CD4-positive, alpha-beta T cell treated with Interferon gamma for 1 hour (primary cell): ENCODE results near the gene CSNK1D.
A peak's percentile ranks its signal among the peaks of the same experiment; 100 is the strongest.

ENCODE experiments used
- DNase-seq: peaks from one replicate; pipeline ENCODE4 v3.0.0-alpha.2; 2020

CSNK1D gene

GRCh38 chr17:82249896-82250581 is 23.5 kb downstream of the CSNK1D start:
- no peak for DNase-seq

DNA sequence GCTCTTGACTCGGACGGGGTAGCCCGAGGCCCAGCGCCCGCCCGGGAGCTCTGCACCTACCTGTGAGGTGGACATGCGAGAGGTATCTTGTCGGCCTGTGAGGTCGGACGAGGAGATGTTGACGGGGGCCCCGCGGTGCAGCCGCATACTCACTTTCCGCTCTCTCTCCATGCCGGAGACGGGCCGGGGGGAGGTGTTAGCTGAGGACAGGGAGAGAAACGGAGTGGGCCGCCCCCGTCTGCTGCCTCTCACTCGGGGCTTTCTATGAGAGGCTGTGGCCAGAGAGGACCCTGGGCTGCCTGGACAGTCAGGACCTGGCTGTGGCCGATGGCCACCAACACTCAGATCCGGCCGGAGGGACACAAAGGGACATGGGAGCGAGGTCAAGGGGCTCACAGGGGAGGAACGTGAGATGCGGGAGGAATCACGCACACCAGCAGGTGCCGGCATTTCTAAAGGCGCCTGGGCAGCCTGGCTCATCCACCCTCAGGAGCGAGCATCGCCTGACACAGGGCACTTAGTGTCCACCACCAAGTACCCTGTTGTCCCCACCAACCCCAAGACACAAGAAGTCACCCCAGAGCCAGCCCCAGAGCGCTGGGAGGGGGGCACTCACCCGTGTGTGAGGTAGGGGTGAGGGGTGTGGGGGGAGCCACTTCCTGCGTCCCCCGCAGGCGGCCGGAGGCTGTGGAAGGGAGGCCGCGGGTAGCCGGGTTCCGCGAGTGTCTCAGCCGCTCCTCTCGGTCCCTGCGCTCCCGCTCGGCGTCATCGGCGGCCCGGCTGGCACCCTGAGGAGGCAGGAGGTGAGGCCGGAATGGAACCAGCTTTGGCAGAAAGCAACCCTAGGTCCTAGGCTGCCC is 24.5 kb downstream of the CSNK1D start:
- no peak for DNase-seq

- no peak for DNase-seq
Measured at GRCh38 chr17:82247856-82248671, 25.4 kb downstream of the CSNK1D start.

GRCh38 chr17:82247182-82247823 is 26.2 kb downstream of the CSNK1D start:
- DNase-seq = no peak

DNA sequence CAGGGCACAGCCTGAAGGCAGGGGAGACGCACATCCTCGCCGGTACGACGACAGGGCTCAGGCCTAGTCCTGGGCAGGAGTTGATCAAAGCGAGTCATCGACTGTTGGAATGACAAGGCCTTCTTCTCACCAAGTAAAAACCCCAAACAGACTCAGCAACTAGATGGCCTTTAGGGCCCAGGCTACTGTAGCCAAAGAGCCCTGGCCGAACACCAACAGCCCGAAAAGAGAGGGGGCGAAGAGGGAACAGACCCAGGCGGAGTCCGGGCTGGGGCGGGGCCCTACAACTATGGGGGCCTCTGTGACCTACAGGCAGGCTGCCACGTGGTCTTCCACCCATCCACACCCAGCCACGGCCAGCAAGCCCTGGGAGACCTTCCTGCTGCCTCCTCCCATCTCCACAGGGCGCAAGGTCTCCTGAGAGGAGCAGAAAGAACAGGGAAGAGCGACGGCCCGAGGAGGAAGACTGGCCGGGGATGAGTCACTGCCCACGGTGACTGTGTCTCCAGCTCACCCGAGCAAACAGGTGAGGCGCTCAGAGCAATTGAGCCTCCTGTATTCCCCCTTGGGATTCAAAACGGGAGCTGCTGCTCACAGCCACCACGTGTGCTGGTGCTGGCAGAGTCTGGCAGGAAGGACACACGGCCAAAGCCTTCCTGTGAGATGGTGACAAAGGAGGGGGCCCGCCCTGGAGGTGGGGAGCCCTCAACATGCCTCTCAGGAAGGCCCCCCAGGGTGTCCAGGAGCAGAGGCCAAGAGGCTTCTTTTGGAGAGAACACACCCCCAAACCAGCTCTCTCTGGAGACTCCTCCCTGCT is 26.9 kb downstream of the CSNK1D start:
- DNase-seq = no peak

DNA sequence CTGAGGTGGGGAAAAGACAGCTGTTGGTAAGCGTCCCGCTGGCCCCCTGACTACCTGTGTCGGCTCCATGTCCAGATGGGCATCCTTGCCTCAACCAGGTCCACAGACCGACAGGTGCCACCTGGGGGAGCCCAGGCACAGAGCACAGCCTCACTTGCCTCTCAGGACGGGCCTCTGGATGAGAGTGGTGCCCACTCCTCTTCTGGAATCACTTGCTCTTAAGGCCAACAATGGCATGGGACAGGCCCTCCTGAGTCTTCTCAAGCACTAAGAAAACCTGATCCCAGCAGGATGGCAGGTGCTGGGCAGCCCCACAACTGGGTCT is 27.5 kb downstream of the CSNK1D start:
- DNase-seq = no peak

GRCh38 chr17:82245134-82246039 is 28.1 kb downstream of the CSNK1D start:
- DNase-seq = no peak

DNA sequence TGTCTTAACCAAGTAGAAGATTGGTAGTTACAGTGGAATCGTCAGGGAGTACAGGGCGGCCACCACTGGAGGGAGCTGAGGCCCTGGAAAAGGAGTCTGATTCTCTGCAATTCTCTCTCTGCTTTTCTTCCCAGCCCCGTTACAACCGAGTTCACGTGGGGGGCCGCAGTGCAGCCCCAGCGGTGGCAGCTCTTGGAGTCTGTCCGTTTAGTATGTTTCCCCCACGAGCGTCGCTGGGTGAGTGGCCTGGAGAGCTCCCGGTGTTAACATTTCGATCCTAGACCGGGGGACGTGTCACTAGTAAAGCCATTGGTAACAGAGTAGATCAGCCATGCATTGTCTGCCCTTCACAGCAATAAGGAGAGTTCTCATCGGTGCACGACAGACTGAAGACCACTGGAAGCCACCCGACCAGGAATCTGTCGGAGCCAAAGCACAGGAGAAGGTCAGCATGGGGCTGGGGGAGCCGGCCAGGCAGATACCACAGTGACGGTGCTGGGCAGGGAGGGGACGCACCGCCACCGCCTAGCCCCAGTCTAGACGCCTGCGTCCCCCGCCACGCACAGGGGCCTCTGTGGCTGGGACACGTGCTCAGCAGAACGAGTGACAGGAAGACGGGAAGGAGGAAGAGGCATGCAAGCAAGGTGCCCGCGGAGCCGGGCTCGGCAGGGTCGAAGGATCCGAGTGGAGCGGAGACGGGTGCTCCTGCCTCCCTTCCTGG is 28.9 kb downstream of the CSNK1D start:
- DNase-seq = no peak

DNA sequence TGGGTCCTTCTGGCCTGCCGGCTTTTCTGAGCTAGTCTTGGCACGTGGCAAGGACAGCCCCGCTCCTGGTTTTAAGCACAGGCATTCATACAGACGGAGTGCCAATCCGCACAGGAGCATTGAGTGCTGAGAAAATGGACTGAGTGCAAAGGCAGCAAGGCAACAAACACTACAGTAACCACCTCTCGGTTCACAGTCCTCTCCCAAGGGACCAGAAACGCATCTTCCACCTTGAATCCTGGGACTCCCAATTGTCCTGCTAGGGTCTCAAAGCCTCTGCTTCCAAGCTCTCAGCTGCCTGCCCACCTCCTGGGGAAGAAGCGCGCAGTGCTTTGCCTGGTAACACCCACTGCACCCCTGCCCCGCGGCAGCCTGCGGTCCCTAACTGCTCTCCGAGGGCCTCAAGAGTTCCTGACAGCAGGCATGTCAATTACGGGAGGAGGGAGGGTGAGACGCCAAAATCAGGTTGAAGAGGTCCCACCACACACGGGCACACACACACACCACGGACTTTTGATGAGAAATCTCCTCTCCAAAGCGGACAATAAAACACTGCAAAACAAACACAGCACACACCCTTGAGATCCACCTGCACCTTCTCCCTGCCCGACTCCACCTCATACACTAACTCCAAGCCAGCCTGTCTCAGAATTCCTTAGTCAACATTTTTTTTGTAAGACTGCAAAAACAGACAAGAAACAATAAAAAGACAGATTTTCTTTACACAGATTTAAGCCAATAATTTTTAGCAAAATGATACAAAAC is 29.7 kb downstream of the CSNK1D start:
- DNase-seq = no peak

- DNase-seq = no peak
Measured at GRCh38 chr17:82242977-82243647, 30.4 kb downstream of the CSNK1D start.

- DNase-seq = no peak
Measured at GRCh38 chr17:82242698-82242976, 30.9 kb downstream of the CSNK1D start.

GRCh38 chr17:82241926-82242697 is 31.4 kb downstream of the CSNK1D start:
- no peak for DNase-seq

- DNase-seq = peak; percentile 71
Measured at GRCh38 chr17:82241183-82241925, 32.1 kb downstream of the CSNK1D start.

GRCh38 chr17:82240506-82241182 is 32.9 kb downstream of the CSNK1D start:
- DNase-seq = no peak

GRCh38 chr17:82239926-82240505 is 33.5 kb downstream of the CSNK1D start:
- no peak for DNase-seq

DNA sequence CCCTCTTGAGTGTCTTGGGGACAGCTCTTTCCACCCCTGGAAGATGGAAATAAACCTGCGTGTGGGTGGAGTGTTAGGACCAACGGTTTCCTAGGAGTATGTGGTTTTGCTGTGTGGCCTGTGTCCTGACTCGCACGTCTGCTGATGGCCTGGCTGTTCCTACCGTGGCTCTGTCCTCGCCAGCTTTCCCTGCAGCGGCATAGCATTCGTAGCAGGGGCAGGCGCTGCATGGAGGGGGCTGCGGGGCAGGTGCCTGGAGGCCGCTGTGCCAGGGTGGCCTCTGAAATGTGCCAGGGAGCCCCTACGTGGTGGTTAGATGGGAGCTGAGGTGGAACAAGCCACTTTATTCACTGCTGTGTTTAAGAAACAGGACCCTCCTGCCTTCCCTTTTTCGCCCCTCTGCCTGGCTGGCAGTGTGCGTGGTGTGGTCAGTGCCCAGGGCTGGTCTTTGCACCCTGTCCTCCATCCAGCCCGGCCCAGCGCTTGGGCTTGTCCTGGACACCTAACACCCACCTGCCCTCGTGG is 34.0 kb downstream of the CSNK1D start:
- DNase-seq = no peak
